CD4-positive, alpha-beta T cell (primary cell): ENCODE measurements around the gene CC2D2A. TPM values are rescaled to one million over a fixed set of nuclear protein-coding genes. Genes with fewer than 3 reads are reported as not detected.

Experiments
- ATAC-seq: fragments of 200-7000 bp; cut with Tn5 transposase; one replicate; pipeline ENCODE4 v1.10.0; 2022; ENCODE audit warnings: mild to moderate bottlenecking; ENCODE audit not compliant: poor library complexity
- CTCF ChIA-PET: fragments of 350-600 bp; sonication (Branson Sonifier 250); formaldehyde crosslinking; loops from one replicate; lab custom pipeline; 2021; ENCODE audit warnings: antibody characterized with exemption, inconsistent platforms; lab: Charles Lee
- POLR2A ChIA-PET: fragments of 350-600 bp; sonication (Branson Sonifier 250); formaldehyde crosslinking; loops from one replicate; lab custom pipeline; 2021; ENCODE audit warnings: antibody characterized with exemption, inconsistent platforms; lab: Charles Lee
- DNase-seq, 14 experiments: peaks; one replicate each; pipeline ENCODE4 v3.0.0-alpha.2; 2013 to 2020; ENCODE audit warnings: mixed read lengths in 2 of 14
- H3K27ac ChIP-seq, 2 donors: one replicate each; pipeline versions ENCODE4 v1.5.1 to v1.7.0; 2013; ENCODE audit warnings: low read length in 2 of 2, low read depth in 1 of 2, mild to moderate bottlenecking in 1 of 2
- H3K27me3 ChIP-seq, 2 experiments: 1 replicate in 1 of 2; 2 replicates in 1 of 2; pipeline versions ENCODE4 v1.6.1 to v1.7.0; 2013; ENCODE audit warnings: low read length in 2 of 2, control low read depth in 1 of 2, mild to moderate bottlenecking in 1 of 2, moderate library complexity in 1 of 2; ENCODE audit not compliant: insufficient read depth in 2 of 2, control insufficient read depth in 1 of 2
- H3K36me3 ChIP-seq: one replicate; pipeline ENCODE4 v1.6.1; 2013; ENCODE audit warnings: low read length, control low read depth; ENCODE audit not compliant: insufficient read depth
- H3K4me1 ChIP-seq: one replicate; pipeline ENCODE4 v1.6.1; 2013; ENCODE audit warnings: low read length, control low read depth; ENCODE audit not compliant: insufficient read depth
- H3K4me3 ChIP-seq: one replicate; pipeline ENCODE4 v1.5.1; 2013; ENCODE audit warnings: mild to moderate bottlenecking, low read length, moderate library complexity
- H3K9me3 ChIP-seq, 2 experiments: 1 replicate in 1 of 2; 2 replicates in 1 of 2; pipeline versions ENCODE4 v1.6.1 to v1.7.0; 2013; ENCODE audit warnings: low read length in 2 of 2, mild to moderate bottlenecking in 2 of 2, control low read depth in 1 of 2, moderate library complexity in 1 of 2; ENCODE audit not compliant: control insufficient read depth in 1 of 2, insufficient read depth in 1 of 2
- H3K27ac Mint-ChIP-seq: one replicate; pipeline ENCODE4 v1.8.0; 2020; ENCODE audit warnings: mixed read lengths
- H3K27me3 Mint-ChIP-seq: one replicate; pipeline ENCODE4 v1.8.0; 2021; ENCODE audit warnings: mixed read lengths
- H3K36me3 Mint-ChIP-seq: one replicate; pipeline ENCODE4 v1.8.0; 2021; ENCODE audit warnings: low read depth, mixed read lengths
- H3K4me1 Mint-ChIP-seq: one replicate; pipeline ENCODE4 v1.8.0; 2021; ENCODE audit warnings: low read depth, mixed read lengths
- H3K4me3 Mint-ChIP-seq: one replicate; pipeline ENCODE4 v1.8.0; 2020; ENCODE audit warnings: mild to moderate bottlenecking, mixed read lengths
- H3K9me3 Mint-ChIP-seq: one replicate; pipeline ENCODE4 v1.8.0; 2020; ENCODE audit warnings: mixed read lengths
- intact Hi-C, 2 experiments: fragments of 100-400 bp; cut with DNase I in 1 of 2; cut with micrococcal nuclease in 1 of 2; formaldehyde crosslinking; loops; one replicate each; pipeline versions ENCODE4 v1.15.1 to v1.9.0; 2023 to 2025; cut with DNase I, micrococcal nuclease
- total RNA-seq, 174 experiments: library from RNA in 2 of 174; stranded (reverse) in 2 of 174; gene quantifications; one replicate each; pipeline ENCODE4 v1.2.3 and lab custom pipeline; 2021 to 2026
- TF ChIP-seq, protein P1 (sequence below): fragments of 200-600 bp; IDR thresholded peaks from one replicate; pipeline ENCODE4 v1.8.0; 2022; ENCODE audit warnings: antibody characterized with exemption, mild to moderate bottlenecking

Gene CC2D2A
- total RNA-seq, 2 experiments from 2014 or later: not detected

DNA sequence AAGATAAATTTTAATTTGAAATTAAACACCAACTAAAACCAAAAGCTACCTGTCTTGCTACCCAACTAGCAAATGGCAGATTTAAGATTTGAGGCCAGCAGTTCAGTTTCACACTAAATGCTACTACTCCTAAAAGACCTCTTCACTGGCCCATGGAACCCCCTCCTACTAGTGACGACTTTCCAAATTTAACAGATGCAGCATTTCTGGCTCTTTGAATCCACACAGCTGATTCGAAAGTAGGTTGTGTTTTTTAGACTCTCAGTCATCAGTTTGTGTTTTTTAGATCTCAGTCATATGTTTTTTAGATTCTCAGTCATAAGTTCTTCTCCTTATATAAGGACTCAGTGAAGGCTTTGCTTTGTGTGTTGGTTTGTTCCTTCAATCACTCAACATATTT, 11.1 kb upstream of the CC2D2A start:
- DNase-seq (no peak), ATAC-seq (no peak)
- Histone ChIP-seq H3K27ac (no peak overlapping the region), H3K9me3 (no peaks in the 10 kb centered on the region), H3K36me3 (no peaks in the 10 kb centered on the region), H3K4me3 (no peak overlapping the region), H3K4me1 (no peaks in the 10 kb centered on the region), H3K27me3 (no peaks in the 10 kb centered on the region)
- ChIA-PET CTCF (no interaction called here), POLR2A (no interaction called here)
- Mint-ChIP-seq H3K4me3 (no peak overlapping the region), H3K27me3 (no peaks in the 10 kb centered on the region), H3K4me1 (peaks cover 11% of the 10 kb centered on the region), H3K36me3 (no peaks in the 10 kb centered on the region), H3K27ac (no peak overlapping the region), H3K9me3 (no peaks in the 10 kb centered on the region)
- intact Hi-C loops: loop anchor here in 1 of 2 experiments (5.0 to 10.0 kb wide), 3 partner anchors 189 to 1801 kb away; no protein-coding TSS in a partner anchor
- TF ChIP-seq, protein P1, sequence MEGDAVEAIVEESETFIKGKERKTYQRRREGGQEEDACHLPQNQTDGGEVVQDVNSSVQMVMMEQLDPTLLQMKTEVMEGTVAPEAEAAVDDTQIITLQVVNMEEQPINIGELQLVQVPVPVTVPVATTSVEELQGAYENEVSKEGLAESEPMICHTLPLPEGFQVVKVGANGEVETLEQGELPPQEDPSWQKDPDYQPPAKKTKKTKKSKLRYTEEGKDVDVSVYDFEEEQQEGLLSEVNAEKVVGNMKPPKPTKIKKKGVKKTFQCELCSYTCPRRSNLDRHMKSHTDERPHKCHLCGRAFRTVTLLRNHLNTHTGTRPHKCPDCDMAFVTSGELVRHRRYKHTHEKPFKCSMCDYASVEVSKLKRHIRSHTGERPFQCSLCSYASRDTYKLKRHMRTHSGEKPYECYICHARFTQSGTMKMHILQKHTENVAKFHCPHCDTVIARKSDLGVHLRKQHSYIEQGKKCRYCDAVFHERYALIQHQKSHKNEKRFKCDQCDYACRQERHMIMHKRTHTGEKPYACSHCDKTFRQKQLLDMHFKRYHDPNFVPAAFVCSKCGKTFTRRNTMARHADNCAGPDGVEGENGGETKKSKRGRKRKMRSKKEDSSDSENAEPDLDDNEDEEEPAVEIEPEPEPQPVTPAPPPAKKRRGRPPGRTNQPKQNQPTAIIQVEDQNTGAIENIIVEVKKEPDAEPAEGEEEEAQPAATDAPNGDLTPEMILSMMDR: no peak

- H3K36me3 ChIP-seq: no peaks in the 10 kb centered on the region
- ATAC-seq: no peak
- no peak overlapping the region for H3K4me3 ChIP-seq
- Mint-ChIP-seq H3K27me3 (no peaks in the 10 kb centered on the region), H3K27ac (no peak overlapping the region), H3K9me3 (no peaks in the 10 kb centered on the region), H3K4me3 (no peak overlapping the region), H3K4me1 (peaks cover 11% of the 10 kb centered on the region), H3K36me3 (no peaks in the 10 kb centered on the region)
- H3K27ac ChIP-seq: no peak overlapping the region
- POLR2A ChIA-PET: no interaction called here
- intact Hi-C loops: loop anchor here in 1 of 2 experiments (5.0 to 10.0 kb wide), 3 partner anchors 188 to 1802 kb away; no protein-coding TSS in a partner anchor
- no peaks in the 10 kb centered on the region for H3K27me3 ChIP-seq
- no peaks in the 10 kb centered on the region for H3K4me1 ChIP-seq
- CTCF ChIA-PET: no interaction called here
- DNase-seq: no peak
- H3K9me3 ChIP-seq: no peaks in the 10 kb centered on the region
- TF ChIP-seq, protein P1: no peak
Observed at GRCh38 chr4:15459706-15460105, 10.0 kb upstream of the CC2D2A start.

GRCh38 chr4:15466596-15466995, 3.1 kb upstream of the CC2D2A start:
- CTCF ChIA-PET: no interaction called here
- Mint-ChIP-seq H3K4me1 (peaks cover 18% of the 10 kb centered on the region), H3K27me3 (no peaks in the 10 kb centered on the region), H3K27ac (no peak overlapping the region), H3K9me3 (no peaks in the 10 kb centered on the region), H3K4me3 (no peak overlapping the region), H3K36me3 (no peaks in the 10 kb centered on the region)
- intact Hi-C loops: no loop called here
- TF ChIP-seq, protein P1: no peak
- Histone ChIP-seq H3K4me3 (no peak overlapping the region), H3K27ac (no peak overlapping the region), H3K9me3 (no peaks in the 10 kb centered on the region), H3K36me3 (no peaks in the 10 kb centered on the region), H3K4me1 (peaks cover 8% of the 10 kb centered on the region), H3K27me3 (no peaks in the 10 kb centered on the region)
- ATAC-seq (no peak), DNase-seq (no peak)
- POLR2A ChIA-PET: no interaction called here
